ENCODE data around the gene AFF3. TPM values are rescaled to one million over a fixed set of nuclear protein-coding genes. Genes with fewer than 3 reads are reported as not detected.

The AFF3 gene
- total and polyA plus RNA-seq, 2 of the 4 experiments (the other 2 are of a cell fraction): 12.9 to 14.3 TPM

DNA sequence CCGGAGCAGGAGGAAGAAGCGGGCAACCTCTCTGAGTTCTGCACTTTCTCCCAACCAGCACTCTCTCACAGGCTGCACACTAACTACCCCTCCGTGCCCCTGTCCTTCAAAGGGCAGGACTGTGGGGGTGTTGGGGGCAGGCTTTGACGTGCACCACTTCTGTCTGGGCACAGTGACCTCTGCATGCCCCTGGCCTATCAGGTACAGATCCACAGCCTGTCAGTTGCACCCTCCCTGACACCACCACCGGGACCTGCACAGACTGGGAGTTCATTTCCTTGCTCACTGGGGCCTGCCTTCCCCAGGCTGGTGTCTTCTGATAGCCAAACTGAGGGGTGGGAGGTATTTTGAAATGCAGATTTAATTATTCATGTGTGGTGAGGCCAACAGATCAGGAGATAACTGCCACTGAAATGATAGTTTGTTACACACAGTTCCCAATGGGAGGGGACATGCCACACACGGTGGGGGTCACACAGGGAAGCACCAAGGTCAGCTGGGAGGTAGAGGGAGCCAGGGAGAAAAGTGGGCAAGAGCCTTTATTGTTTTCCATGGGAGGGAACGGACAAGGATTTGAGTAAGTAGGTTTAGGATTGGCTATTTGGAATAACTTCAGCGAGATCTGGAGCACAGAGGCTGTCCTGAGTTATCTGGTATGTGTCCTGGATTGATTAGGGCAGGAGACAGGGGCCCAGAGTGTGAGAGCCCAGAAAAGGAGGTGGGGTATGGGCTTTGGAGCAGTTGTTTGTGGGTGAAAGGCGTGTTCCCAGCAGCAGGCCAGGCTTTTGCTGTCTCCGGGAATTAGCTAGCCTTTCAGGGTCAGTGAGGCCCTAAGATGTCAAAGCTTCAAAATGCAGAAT is 251.6 kb downstream of the AFF3 start:
- Histone ChIP-seq H2AK5ac (ENCODE audit: low read depth, low read length) (peak overlapping the region; percentile 59; the same call in 1 of the 2 replicates), H3K27me3 (ENCODE audit: control insufficient read depth, insufficient read depth, low read length) (no peaks in the 10 kb centered on the region), H3K9ac (ENCODE audit: low read depth, low read length) (no peak overlapping the region), H2BK15ac (ENCODE audit: low read depth, low read length) (no peak overlapping the region), H3K18ac (ENCODE audit: low read depth, low read length) (no peak overlapping the region; the same call in 1 of the 2 replicates), H4K5ac (ENCODE audit: low read depth, low read length) (no peak overlapping the region; the same call in 1 of the 2 replicates), H3K9me1 (ENCODE audit: insufficient read depth, low read length) (peaks cover 7% of the 10 kb centered on the region), H2BK5ac (ENCODE audit: low read depth, low read length, poor library complexity, severe bottlenecking) (no peak overlapping the region), H2BK20ac (ENCODE audit: low read depth, low read length) (no peak overlapping the region), H2AK9ac (replicated peaks; ENCODE audit: low read depth, low read length, poor library complexity) (no peak overlapping the region), H3K36me3 (ENCODE audit: control insufficient read depth, insufficient read depth, low read length) (peaks cover 2% of the 10 kb centered on the region; the same call in 1 of the 2 replicates), H3K4ac (ENCODE audit: low read depth, low read length) (no peak overlapping the region), H3K4me1 (ENCODE audit: control insufficient read depth, insufficient read depth, low read length) (peaks cover 5% of the 10 kb centered on the region), H3K27ac (ENCODE audit: insufficient read depth, low read length) (no peak overlapping the region), H3K79me1 (ENCODE audit: low read depth in 1 of 2, low read length in 2 of 2) (peaks cover 2 to 9% of the 10 kb centered on the region in 2 experiments; a peak in 1 of 4 replicates), H4K8ac (ENCODE audit: low read depth in 2 of 2, low read length in 2 of 2) (peak overlapping the region; percentile 6 to 68; a peak in 1 of 4 replicates), H2AFZ (replicated peaks; ENCODE audit: low read length, poor library complexity) (no peak overlapping the region), H4K91ac (ENCODE audit: insufficient read depth, low read depth, low read length) (peak overlapping the region; percentile 5; the same call in 1 of the 2 replicates), H3K4me3 (ENCODE audit: insufficient read depth, low read depth, low read length) (no peak overlapping the region), H3K56ac (ENCODE audit: extremely low read depth, insufficient read depth, low read length) (no peak overlapping the region), H3K23ac (ENCODE audit: low read depth, low read length) (no peak overlapping the region), H2BK120ac (ENCODE audit: low read depth, low read length) (no peak overlapping the region; the same call in 1 of the 2 replicates), H3K4me2 (ENCODE audit: low read depth, low read length) (no peak overlapping the region), H4K20me1 (ENCODE audit: insufficient read depth, low read length) (no peaks in the 10 kb centered on the region), H3K9me3 (ENCODE audit: control insufficient read depth, insufficient read depth, low read length) (no peaks in the 10 kb centered on the region), H3K14ac (replicated peaks; ENCODE audit: low read depth, low read length) (no peak overlapping the region)
- DNase-seq (no peak), ATAC-seq (ENCODE audit: low read depth) (no peak)
- in situ Hi-C loops (cut with MboI; ENCODE audit: low sequenced_read_pairs) (no loop called here), intact Hi-C loops (cut with micrococcal nuclease) (no loop called here), dilution Hi-C loops (cut with HindIII; ENCODE audit: low sequenced_read_pairs, unreplicated experiment) (no loop called here)
- CTCF ChIA-PET: no interaction called here
- TF ChIP-seq FOS (IDR thresholded peaks at IDR 0.05; ENCODE audit: low read depth, low read length) (no peak), POLR2A (IDR thresholded peaks at IDR 0.05; ENCODE audit: low read depth, low read length) (no peak), BHLHE40 (IDR thresholded peaks at IDR 0.05; ENCODE audit: low read depth, low read length) (no peak), CEBPB (IDR thresholded peaks at IDR 0.05; ENCODE audit: low read depth, low read length) (no peak), SMC3 (IDR thresholded peaks at IDR 0.05; ENCODE audit: low read depth, low read length) (no peak), CHD1 (IDR thresholded peaks at IDR 0.05; ENCODE audit: low read depth, low read length) (no peak), MAFK (IDR thresholded peaks at IDR 0.05; ENCODE audit: low read depth, low read length) (no peak), RAD21 (IDR thresholded peaks at IDR 0.05; ENCODE audit: low read length) (no peak), MXI1 (IDR thresholded peaks at IDR 0.05; ENCODE audit: borderline replicate concordance, low read depth, low read length) (no peak)
- TF ChIP-seq, protein P1, sequence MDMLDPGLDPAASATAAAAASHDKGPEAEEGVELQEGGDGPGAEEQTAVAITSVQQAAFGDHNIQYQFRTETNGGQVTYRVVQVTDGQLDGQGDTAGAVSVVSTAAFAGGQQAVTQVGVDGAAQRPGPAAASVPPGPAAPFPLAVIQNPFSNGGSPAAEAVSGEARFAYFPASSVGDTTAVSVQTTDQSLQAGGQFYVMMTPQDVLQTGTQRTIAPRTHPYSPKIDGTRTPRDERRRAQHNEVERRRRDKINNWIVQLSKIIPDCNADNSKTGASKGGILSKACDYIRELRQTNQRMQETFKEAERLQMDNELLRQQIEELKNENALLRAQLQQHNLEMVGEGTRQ (IDR thresholded peaks at IDR 0.05; ENCODE audit: low read depth, low read length): no peak
- TF ChIP-seq, protein P2, sequence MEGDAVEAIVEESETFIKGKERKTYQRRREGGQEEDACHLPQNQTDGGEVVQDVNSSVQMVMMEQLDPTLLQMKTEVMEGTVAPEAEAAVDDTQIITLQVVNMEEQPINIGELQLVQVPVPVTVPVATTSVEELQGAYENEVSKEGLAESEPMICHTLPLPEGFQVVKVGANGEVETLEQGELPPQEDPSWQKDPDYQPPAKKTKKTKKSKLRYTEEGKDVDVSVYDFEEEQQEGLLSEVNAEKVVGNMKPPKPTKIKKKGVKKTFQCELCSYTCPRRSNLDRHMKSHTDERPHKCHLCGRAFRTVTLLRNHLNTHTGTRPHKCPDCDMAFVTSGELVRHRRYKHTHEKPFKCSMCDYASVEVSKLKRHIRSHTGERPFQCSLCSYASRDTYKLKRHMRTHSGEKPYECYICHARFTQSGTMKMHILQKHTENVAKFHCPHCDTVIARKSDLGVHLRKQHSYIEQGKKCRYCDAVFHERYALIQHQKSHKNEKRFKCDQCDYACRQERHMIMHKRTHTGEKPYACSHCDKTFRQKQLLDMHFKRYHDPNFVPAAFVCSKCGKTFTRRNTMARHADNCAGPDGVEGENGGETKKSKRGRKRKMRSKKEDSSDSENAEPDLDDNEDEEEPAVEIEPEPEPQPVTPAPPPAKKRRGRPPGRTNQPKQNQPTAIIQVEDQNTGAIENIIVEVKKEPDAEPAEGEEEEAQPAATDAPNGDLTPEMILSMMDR (conservative IDR thresholded peaks at IDR 0.05; ENCODE audit: low read depth, low read length): no peak
- POLR2A ChIA-PET (ENCODE audit: unreplicated experiment): interaction anchor here (0.5 kb wide), 1 partner anchor 94 kb away, joined by 3 read pairs; no protein-coding TSS in a partner anchor
- 67% methylated on average over 3 of the region's 10 CpGs; no CpG with 5 or more reads in 1 of the 2 experiments for WGBS, 2 experiments (ENCODE audit: extremely low coverage in 2 of 2, insufficient read length in 1 of 2)
- BruUV-seq (replicated peaks): no TSS peak

All from IMR-90 (cell line).